Kidney epithelial cell (primary cell): ENCODE results near the gene GAREM1. TPM values are rescaled to one million over a fixed set of nuclear protein-coding genes. Genes with fewer than 3 reads are reported as not detected.

Experiments used
- DNase-seq: peaks from one replicate; pipeline ENCODE4 v3.0.0-alpha.2; 2010; ENCODE audit warnings: low read depth
- H3K27me3 ChIP-seq: 2 replicates; pipeline ENCODE4 v1.6.0; 2011; ENCODE audit warnings: low read length; ENCODE audit not compliant: control insufficient read depth, insufficient read depth
- H3K36me3 ChIP-seq: 2 replicates; pipeline ENCODE4 v1.5.1; 2011; ENCODE audit warnings: low read length; ENCODE audit not compliant: control insufficient read depth, insufficient read depth
- H3K4me3 ChIP-seq: 2 replicates; pipeline ENCODE4 v1.5.1; 2011; ENCODE audit warnings: low read depth, mild to moderate bottlenecking, control low read depth, low read length
- CTCF ChIP-seq: IDR thresholded peaks from 2 replicates; pipeline ENCODE4 v1.5.1; 2011; ENCODE audit warnings: mild to moderate bottlenecking, moderate library complexity, low read length, control low read depth, inconsistent platforms; ENCODE audit not compliant: insufficient read depth, poor library complexity, severe bottlenecking
- total RNA-seq: library from RNA; depleted of rRNA; stranded (reverse); fragments of >200 nt; gene quantifications from 2 replicates; pipeline ENCODE4 v1.2.3, GENCODE V29; 2015

Gene GAREM1
- total RNA-seq, 1 donor from 2014 or later = 2.9 TPM

DNA sequence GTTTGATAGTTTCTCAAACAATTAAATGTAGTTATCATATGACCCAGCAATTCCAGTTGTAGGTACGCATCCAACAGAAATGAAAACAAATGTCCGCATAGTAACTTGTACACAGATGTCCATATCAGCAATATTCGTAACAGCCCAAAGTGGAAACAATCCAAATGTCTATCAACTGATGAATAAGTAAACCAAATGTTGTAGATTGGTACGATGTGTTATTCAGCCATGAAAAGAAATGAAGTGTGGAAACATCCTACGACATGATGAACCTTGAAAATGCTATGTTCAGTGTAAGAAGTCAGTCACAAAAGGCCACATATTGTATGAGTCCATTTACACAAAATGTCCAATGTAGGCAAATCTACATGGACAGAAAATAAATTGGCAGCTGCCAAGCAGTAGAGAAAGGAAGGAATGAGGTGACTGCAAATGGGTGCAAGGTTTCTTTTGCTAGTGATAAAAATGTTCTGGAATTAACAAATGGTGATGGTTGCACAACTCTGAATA lies 26.9 kb downstream of the GAREM1 start:
- Histone ChIP-seq H3K4me3 (no peak overlapping the region), H3K27me3 (no peaks in the 10 kb centered on the region), H3K36me3 (no peaks in the 10 kb centered on the region)
- DNase-seq = no peak
- no peak for TF ChIP-seq CTCF

GRCh38 chr18:32443033-32443705 lies 27.5 kb downstream of the GAREM1 start:
- TF ChIP-seq CTCF = no peak

DNA sequence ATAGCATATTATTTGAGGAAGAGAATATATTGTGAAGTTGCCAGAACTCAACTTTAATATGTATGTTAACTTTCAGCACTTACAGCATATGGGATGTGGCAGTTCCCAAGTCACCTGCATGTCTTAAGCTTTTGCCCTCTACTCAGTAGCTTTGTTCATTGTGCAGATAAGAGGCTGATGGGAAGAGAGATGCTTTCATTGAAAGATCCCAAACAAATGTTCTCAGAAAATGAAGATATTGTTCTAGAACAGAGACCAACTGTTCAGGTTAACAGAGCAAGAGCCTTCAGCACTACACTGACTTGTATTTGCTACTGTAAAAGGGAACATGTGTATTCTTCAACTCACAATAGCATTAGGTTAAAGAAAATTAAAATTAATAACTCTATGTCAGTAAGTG lies 28.1 kb downstream of the GAREM1 start:
- DNase-seq = no peak
- no peak for TF ChIP-seq CTCF
- Histone ChIP-seq H3K4me3 (no peak overlapping the region), H3K36me3 (no peaks in the 10 kb centered on the region), H3K27me3 (no peaks in the 10 kb centered on the region)

More at GRCh38 chr18:32443033-32443705, 27.5 kb downstream of the GAREM1 start:
- no peaks in the 10 kb centered on the region for H3K27me3 ChIP-seq
- no peak for DNase-seq
- H3K4me3 ChIP-seq = no peak overlapping the region
- H3K36me3 ChIP-seq = no peaks in the 10 kb centered on the region

GRCh38 chr18:32441533-32441932 lies 29.1 kb downstream of the GAREM1 start:
- H3K27me3 ChIP-seq = no peaks in the 10 kb centered on the region
- H3K4me3 ChIP-seq = no peak overlapping the region
- H3K36me3 ChIP-seq = no peaks in the 10 kb centered on the region
- no peak for TF ChIP-seq CTCF
- DNase-seq = no peak

GRCh38 chr18:32440518-32440917 lies 30.2 kb downstream of the GAREM1 start:
- DNase-seq = no peak
- Histone ChIP-seq H3K27me3 (no peaks in the 10 kb centered on the region), H3K36me3 (no peaks in the 10 kb centered on the region), H3K4me3 (no peak overlapping the region)
- TF ChIP-seq CTCF = no peak

- H3K36me3 ChIP-seq = no peaks in the 10 kb centered on the region
- no peak for DNase-seq
- TF ChIP-seq CTCF = peak; percentile 29
- H3K4me3 ChIP-seq = no peak overlapping the region
- H3K27me3 ChIP-seq = no peaks in the 10 kb centered on the region
Measured at GRCh38 chr18:32439802-32440201, 30.9 kb downstream of the GAREM1 start.
